Fibroblast of villous mesenchyme (primary cell): ENCODE results near the gene TBPL2. TPM values are rescaled to one million over a fixed set of nuclear protein-coding genes. Genes with fewer than 3 reads are reported as not detected.
"Not testable (repeated sequence)": the region's sequence is repeated elsewhere in the genome, so short reads cannot be mapped to it uniquely, and the experiment has no call there.

Source experiments
- DNase-seq: peaks from one replicate; pipeline ENCODE4 v3.0.0-alpha.2; 2010; ENCODE audit warnings: low read depth
- H3K4me3 ChIP-seq: 2 replicates; pipeline ENCODE4 v1.5.1; 2011; ENCODE audit warnings: low read depth, mild to moderate bottlenecking, low read length
- CTCF ChIP-seq: IDR thresholded peaks from 2 replicates; pipeline ENCODE4 v1.5.1; 2012; ENCODE audit warnings: low read depth, mild to moderate bottlenecking, low read length; ENCODE audit not compliant: insufficient read depth
- total RNA-seq: library from RNA; depleted of rRNA; stranded (reverse); fragments of >200 nt; gene quantifications from 2 replicates; pipeline ENCODE4 v1.2.3, GENCODE V29; 2012

The TBPL2 gene
- total RNA-seq, 1 donor, result not detected

DNA sequence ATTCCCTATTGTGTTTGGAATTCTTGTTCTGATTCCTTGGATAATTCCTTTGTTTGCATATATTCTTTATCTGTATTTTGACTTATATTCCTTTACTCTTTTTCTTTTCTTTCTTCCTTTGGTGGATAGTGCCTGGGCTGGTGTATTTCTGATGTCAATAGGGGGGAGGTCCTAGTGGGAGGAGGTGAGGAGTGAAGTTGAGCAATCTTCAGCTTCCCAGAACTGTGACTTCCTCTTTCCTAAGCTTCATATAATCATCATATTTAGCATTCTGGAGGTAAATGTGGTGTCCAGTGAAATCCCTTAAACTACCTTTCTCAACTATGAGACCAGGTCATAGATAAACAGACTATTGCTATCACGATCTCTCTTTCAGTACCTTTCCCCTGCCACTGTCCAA, 29.6 kb upstream of the TBPL2 start:
- no peak for TF ChIP-seq CTCF
- H3K4me3 ChIP-seq, result no peak overlapping the region
- DNase-seq, result no peak

- no peak for TF ChIP-seq CTCF
- no peak for DNase-seq
- no peak overlapping the region for H3K4me3 ChIP-seq
Observed at GRCh38 chr14:55467307-55467706, 26.9 kb upstream of the TBPL2 start.

DNA sequence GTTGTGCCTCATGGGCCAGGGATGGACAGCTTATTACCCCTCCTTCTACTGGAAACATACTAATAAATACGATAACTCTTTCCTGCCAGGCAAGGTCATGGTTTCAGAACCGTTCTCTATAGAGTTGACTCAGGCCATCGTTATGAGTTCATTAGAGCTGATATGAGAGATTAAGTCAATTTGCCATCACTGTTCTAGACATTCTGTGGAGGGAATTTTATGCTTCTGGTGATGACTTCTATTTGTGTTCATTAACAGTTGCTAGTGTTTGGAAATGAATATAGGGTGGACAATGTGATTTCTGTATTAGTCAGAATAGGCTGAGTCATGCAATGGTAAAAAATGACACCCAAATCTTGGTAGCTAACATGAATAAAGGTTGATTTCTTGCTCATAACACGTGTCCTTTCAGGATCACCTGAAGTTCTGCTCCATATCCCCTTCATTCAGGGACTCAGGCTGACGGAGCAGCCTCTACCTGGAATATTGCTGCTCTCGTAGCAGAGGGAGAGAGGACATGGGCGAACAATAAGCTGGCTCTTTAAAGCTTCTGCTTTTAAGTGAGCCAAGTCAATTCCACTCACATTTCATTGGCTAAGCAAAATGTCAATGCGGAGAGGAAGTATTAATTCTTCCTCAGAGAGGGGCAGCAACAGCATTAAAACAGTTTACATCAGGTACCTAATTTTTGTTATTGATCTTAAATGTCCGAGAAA, 18.5 kb upstream of the TBPL2 start:
- peak; percentile 17 for DNase-seq
- no peak for TF ChIP-seq CTCF
- no peak overlapping the region for H3K4me3 ChIP-seq

- DNase-seq, result no peak
- TF ChIP-seq CTCF, result no peak
- no peak overlapping the region for H3K4me3 ChIP-seq
Observed at GRCh38 chr14:55457496-55457895, 17.1 kb upstream of the TBPL2 start.

DNA sequence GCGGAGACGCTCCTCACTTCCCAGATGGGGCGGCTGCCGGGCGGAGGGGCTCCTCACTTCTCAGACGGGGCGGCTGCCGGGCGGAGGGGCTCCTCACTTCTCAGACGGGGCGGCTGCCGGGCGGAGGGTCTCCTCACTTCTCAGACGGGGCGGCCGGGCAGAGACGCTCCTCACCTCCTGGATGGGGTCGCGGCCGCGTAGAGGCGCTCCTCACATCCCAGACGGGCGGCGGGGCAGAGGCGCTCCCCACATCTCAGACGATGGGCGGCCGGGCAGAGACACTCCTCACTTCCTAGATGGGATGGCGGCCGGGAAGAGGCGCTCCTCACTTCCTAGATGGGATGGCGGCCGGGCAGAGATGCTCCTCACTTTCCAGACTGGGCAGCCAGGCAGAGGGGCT, 16.0 kb upstream of the TBPL2 start:
- not testable (repeated sequence) for H3K4me3 ChIP-seq, DNase-seq

DNA sequence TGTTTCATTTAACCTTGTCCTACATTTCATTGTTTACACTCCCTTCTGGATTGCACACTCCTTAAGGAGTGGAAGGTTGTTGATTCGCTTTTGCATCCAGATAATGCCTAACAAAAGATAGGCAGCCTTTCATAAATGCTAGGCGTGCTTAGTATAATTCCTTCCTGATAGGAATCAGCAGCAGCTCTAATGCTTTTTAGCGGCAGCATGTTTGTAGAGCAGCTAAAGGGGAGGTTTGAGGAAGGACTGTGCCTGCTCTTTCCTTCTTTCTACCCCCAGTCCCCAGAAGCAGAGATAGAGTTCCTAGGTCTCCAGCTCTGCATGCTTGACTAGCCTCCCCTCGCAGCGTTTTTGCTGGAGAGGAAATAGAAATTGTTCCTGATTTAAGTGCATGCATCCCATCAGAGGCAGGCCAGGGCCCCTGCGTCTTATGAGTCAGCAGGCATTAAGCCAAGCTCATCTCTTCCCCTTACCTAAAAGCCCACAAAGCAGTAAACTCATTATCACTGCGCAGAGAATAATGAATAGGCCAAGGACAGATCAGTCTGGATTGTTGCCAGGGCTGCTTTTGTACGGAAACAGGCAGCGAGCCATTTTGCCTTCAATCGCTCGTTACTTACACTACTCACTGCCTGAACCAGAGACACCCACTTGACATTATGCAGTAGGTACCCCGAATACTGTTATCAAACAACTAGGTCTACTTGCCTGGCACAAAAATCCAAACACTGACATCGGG, 14.0 kb upstream of the TBPL2 start:
- TF ChIP-seq CTCF, result no peak
- DNase-seq, result peak; percentile 85
- H3K4me3 ChIP-seq, result peak overlapping the region; percentile 28

DNA sequence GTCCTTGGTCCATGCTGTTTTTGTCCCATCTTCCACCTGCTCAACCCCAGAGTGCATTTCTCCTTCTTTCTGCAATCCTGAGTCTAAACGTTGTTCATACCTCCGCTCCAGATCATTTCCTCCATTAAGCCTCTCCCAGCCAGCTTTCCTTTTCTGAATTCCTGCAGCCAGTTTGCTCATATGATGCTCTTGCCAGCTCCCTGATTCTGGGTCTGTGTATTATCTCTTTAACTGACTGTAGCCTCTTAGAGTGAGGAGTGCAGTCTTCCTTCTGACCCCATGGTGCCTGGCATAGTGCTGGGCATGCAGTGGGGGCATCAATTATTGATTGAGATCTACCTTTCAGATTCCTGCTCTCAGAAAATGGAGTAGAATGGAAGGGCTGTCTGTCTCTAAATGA, 11.5 kb upstream of the TBPL2 start:
- no peak for DNase-seq
- no peak overlapping the region for H3K4me3 ChIP-seq
- no peak for TF ChIP-seq CTCF
